HL-60 (cell line): ENCODE data around the gene OGFOD3.

Experiments used
- DNase-seq, 2 experiments: peaks; one replicate each; pipeline ENCODE4 v3.0.0-alpha.2; 2010 to 2020; ENCODE audit warnings: low read depth in 1 of 2, low spot score in 1 of 2
- H3K27ac ChIP-seq: fragments of 250-450 bp; sonication (Bioruptor Pico); replicated peaks from 2 replicates; pipeline ENCODE4 v1.5.1; 2020; ENCODE audit warnings: mild to moderate bottlenecking, moderate library complexity
- H3K27me3 ChIP-seq: fragments of 250-450 bp; sonication (Bioruptor Pico); 2 replicates; pipeline ENCODE4 v1.5.1; 2021; ENCODE audit warnings: mild to moderate bottlenecking, moderate library complexity; ENCODE audit not compliant: insufficient read depth, poor library complexity, severe bottlenecking
- H3K4me3 ChIP-seq: replicated peaks from 2 replicates; pipeline ENCODE4 v1.5.1; 2011; ENCODE audit warnings: mild to moderate bottlenecking, control low read depth, low read length; ENCODE audit not compliant: insufficient read depth
- CTCF ChIP-seq: IDR thresholded peaks from one replicate; pipeline ENCODE4 v1.5.1; 2011; ENCODE audit warnings: low read length, control low read depth, inconsistent platforms; ENCODE audit not compliant: insufficient read depth
- GABPA ChIP-seq: IDR thresholded peaks from 2 replicates; pipeline ENCODE4 v1.6.1; 2012; ENCODE audit warnings: low read depth
- POLR2AphosphoS5 ChIP-seq: IDR thresholded peaks from 2 replicates; pipeline ENCODE4 v1.6.1; 2012; ENCODE audit warnings: low read depth
- REST ChIP-seq: IDR thresholded peaks from 2 replicates; pipeline ENCODE4 v1.6.1; 2012; ENCODE audit warnings: low read depth; ENCODE audit not compliant: insufficient replicate concordance
- SPI1 ChIP-seq: IDR thresholded peaks from 2 replicates; pipeline ENCODE4 v1.6.1; 2012; ENCODE audit warnings: low read depth, mild to moderate bottlenecking, borderline replicate concordance

The OGFOD3 gene

GRCh38 chr17:82406131-82406671 lies 12.2 kb downstream of the OGFOD3 start:
- Histone ChIP-seq H3K27me3 (no peaks in the 10 kb centered on the region), H3K4me3 (no peak overlapping the region), H3K27ac (no peak overlapping the region)
- DNase-seq: no peak
- TF ChIP-seq SPI1 (no peak), GABPA (no peak), CTCF (no peak), REST (no peak), POLR2AphosphoS5 (no peak)

- H3K4me3 ChIP-seq: no peak overlapping the region
- DNase-seq: no peak
- no peak overlapping the region for H3K27ac ChIP-seq
- TF ChIP-seq SPI1 (no peak), POLR2AphosphoS5 (no peak), REST (no peak), CTCF (no peak), GABPA (no peak)
- H3K27me3 ChIP-seq: no peaks in the 10 kb centered on the region
Measured at GRCh38 chr17:82405051-82405450, 13.3 kb downstream of the OGFOD3 start.

GRCh38 chr17:82403662-82404660 lies 14.4 kb downstream of the OGFOD3 start:
- TF ChIP-seq REST (no peak), GABPA (no peak), SPI1 (no peak), POLR2AphosphoS5 (no peak), CTCF (no peak)
- no peak for DNase-seq
- H3K27me3 ChIP-seq: no peaks in the 10 kb centered on the region
- no peak overlapping the region for H3K4me3 ChIP-seq
- H3K27ac ChIP-seq: no peak overlapping the region
